GDM1 (cell line): Measurements from ENCODE around the gene FAM120AOS.

Experiments
- DNase-seq: peaks from one replicate; lab custom pipeline; 2025; lab: John Stamatoyannopoulos, UW

Gene FAM120AOS

DNA sequence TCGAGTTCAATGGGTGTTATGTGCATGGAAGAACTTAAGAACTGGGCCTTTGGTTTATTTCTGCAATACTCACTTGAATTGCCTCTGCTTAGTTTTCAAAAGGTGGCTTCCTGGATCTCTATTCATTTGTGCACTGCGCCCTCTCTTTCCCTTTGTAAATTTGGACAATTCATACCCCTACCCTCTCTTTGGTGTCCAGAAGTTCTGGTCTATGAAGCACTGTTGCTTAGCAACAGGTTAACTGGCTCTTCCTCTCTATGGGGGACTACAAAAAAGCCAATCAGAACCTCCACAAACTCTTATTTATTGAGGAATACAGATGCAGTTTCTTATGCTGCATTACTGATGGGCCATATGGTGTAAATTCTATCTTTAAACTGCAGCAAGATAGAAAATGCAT, 15.4 kb downstream of the FAM120AOS start:
- DNase-seq = no peak

DNA sequence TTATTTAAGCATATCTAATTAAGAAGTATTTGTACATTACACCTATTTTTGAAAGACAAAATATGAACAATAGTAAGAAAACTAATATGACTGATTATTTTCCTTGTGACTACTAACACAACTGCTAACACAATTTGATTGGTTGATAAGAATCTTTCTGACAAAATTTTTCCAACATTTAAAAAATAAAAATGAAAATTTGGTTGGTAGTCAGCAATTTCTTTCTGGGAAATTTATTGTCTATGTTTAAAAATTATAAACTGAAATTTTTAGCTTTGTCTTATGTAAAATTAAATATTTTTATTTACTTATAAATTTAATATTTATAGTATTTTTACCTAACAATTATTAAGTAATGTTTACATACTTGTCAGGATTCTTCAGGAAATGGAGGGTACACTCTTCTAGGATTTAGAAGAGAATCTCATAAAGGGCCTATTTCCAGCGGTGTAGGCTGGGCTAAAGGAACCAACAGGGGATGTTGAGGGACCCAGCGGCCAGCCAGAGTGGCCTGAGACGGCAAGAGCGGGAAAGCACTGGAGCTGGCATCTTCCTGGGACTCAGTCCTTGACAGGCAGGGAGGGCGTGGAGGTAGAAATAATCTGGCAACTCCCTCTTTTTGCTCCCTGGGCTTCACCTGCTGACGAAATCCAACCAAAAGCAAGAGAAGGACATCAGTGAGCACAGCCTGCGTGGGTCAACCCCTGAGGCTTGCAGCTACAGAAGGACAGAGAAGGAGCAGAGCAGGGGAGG, 16.6 kb downstream of the FAM120AOS start:
- DNase-seq = no peak

DNA sequence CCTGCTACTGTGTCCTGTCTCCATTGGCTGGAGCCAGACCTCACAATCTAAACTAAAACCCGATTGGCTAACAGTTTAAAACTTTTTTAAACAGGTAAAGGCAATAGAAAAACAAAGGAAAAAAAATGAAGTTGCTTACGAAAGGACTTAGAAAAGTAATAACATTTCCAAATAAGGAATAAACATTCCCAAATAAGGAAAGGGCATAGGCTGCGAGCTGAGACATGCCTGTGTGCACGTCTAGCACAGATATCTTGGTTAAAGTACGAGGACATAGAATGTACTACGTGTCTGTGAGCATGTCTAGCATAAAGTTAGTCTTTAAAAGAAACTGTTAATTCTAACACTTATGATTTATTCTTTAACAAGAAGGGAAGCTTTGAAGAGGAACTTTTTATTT, 17.2 kb downstream of the FAM120AOS start:
- no peak for DNase-seq

DNA sequence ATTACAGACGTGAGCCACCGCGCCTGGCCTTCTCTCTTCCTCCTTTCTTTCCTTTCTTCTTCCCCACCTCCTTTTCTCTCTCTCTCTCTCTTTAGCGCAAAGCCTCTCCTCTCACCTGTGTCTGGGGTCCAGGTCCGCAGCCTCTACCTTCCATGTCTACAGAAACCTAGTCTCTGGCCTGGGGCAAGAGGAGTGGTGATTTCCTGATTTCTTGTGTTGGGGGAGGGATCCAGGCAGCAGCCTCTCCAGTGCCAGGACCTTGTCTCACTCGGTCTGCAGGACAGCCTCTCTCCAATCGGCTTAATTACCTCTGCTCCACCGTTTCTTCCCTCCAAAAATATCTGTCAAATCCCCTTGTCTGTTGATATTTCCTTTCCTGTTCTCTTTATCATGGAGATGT, 18.0 kb downstream of the FAM120AOS start:
- no peak for DNase-seq

DNA sequence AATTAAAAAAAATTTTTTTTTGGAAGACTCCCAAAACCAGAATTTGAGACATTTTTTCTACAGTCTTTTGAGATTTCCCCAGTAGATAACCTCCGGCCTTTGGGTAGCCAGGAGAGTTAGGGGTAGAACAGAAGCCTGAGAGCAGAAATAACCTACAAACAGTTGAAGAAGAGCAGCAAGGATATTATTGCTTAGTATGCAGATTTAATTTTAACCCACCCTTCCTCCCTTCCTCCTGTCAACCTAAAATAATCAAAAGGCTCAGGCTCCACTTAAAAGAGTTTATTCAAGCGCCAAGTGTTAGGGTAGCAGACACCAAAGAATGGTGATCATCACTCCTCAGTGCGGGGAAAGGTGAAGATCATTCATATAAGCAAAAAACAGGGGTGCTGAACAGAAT, 19.3 kb downstream of the FAM120AOS start:
- DNase-seq = no peak

DNA sequence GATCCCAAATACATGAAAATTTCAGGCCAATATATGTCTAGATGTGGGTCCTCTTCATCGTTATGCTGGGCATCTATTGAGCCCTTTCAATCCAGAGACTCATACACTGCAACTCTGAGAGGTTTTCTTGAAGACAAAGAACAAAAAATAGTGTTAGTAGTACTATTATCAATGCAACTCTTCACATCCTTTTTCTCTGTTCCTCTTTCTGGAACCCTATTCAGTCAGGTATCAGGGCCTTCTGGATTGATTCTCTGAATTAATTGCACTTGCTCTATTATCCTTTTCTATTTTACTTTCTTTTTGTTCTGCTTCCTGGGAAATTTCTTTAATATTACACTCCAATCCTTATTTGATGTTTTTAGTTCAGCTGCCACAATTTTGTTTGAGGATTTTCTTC, 20.4 kb downstream of the FAM120AOS start:
- no peak for DNase-seq

DNA sequence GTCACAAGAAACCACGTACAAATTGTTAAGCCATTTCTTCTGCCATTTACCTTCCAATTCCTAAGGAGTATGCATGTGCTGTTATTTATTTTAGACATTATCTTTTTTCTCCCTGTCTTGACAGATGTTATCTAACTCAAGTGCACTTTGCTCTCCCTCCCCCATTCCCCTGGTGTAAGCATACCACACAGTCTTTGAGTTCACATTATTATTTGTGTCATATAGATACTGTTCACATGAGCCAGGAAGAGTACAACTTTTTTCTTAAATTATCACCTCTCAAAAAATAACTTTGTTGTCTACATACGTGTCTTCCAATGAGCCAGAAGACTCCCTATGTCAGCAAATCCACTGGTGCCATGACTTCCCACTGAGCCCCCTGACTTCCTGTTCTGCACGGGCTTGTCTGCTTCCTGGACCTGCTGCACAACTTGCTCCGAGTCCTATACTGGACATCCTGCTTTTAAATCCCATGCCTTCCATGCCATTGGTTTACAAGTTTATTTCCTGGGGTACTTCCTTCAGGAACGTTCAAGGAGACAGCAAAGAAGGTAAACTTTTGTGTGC, 21.8 kb downstream of the FAM120AOS start:
- DNase-seq = no peak

DNA sequence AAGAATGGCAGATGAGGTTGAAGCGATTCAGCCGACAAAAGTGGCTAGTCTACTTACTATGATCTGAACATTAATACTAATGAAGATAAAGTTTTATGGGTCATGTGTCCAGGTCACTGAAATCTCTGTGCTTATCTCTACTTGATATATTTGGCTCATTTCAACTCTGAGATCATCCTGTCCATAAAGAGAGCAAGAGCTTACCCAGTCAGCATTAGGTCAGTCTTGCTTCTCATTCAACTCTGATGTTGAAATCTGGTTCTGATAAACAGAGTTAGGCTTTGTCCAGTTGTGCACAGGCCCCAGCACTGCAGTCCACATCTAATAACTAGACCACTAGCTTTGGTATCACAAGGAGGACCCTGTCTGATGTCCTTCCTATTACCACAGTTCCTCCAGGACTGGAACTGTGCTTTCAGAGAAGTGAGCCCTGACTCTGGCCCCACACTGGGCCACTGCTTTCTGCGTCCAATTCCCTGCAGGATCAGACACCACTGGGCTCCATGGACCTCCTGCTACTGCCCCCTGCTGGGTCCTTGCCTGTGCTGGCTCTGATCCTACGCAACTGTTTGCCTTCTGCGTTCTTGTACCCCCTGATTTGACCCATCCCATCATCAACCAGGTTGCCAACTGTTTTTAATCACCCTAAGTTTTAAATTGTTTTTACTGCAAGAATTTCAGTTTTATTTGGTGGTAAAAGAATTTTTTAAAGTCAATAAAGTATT, 25.6 kb downstream of the FAM120AOS start:
- no peak for DNase-seq

DNA sequence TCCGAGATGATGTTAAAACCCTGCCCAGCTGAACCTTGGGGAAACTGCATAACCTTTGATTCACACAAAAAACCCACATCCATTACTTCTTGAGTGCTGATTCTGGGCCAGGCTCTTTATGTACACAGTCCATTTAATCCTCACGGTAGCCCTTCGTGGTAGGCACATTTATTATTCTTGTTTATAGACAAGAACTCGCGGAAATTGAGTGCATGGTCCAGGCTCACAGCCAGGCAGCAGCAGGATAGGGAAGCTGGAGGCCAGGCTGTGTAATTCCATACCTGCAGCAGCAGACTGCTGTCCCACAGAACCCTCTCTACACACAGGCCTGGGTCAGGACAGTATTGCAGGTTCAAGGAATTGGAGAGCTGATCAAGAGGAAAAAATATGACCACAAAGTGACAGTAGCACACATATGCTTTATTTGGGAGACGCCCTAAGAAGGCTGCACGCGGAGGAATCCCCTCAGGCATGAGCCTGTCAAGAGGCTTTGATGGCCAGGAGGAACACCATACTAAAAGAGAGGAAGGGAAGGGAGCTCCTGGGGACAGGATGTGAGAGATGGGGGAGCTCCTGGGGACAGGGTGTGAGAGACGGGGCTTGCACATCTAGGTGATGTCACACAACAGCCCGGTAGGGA, 30.3 kb downstream of the FAM120AOS start:
- DNase-seq = no peak

DNA sequence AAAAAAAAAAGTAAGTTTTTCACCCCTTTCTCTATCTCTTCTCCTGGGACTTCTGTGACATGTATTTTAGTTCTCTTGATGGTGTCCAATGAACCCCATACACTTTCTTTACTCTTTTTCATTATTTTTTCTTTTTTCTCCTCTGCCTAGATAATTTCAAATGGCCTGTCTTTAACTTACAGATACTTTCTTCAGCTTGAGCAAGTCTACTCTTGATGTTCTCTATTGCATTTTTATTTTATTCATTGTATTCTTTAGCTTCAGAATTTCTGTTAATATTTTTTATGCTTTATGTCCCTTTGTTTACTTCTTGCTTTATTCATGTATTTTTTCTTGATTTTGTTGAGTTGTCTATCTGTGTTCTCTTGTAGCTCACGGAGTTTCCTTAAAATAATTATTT, 34.4 kb downstream of the FAM120AOS start:
- no peak for DNase-seq

DNA sequence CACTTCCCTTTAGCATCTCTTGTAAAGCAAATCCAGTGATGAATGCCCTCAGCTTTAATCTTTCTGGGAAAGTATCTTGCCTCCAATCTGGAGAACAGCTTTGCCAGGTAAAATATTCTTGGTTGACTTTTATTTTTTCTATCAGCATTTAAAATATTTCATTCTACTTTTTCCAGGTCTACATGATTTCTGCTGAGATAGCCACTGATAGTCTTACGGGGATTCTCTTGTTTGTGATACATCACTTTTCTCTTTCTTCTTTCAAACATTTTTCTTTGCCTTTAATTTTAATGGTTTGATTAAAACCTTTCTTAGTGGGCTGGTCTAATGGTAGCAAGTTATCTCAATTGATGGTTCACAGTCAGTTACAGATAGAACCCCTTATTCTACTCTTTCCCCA, 35.8 kb downstream of the FAM120AOS start:
- no peak for DNase-seq

DNA sequence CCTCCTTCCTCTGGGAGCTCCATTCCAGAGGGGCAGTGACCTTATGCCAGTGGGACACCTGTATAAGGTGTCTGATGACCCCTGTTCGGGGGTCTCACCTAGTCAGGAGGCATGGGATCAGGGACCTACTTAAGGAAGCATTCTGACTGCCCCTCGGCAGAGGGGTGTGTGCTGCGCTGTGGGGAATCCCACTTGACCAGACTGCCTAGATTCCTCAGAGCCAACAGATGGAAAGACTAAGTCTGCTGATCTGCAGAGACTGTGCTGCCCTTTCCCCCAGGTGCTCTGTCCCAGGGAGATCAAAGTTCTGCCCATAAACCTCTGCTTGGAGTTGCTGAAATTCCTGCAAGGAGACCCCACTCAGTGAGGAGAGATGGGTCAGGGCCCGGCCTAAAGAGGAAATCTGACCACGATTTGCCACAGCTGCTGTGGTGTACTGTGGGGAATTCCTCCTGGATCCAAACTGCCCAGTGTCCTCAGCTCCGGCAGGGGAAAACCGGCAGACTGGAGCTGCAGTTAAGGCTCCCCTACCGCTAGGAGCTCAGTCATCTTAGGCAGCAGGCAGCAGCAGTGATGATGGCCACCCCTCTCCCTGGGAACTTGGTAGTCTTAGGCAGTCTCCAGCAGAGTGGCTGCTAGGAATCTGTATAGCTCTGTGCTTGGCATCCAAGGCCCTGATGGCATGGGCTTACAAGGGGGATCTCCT, 36.7 kb downstream of the FAM120AOS start:
- DNase-seq = no peak

DNA sequence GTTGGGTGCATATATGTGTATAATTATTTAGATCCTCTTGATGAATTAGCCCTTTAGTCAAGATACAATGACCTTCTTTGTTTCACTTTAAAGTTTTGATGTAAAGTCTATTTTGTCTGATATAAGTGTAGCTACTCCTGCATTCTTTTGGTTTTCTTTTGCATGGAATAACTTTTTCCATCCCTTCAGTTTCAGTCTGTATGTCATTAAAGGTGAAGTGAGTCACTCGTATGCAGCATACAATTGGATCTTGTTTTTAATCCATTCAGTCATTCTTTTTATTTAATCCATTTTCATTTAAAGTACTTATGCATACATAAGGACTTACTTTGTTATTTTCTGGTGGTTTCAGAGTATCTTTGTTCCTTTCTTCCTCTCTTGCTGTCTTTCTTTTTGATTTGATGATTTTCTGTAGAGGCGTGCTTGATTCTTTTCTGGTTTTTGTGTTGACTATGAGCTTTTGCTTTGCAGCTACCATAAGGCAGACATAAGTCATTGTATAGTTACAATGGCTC, 38.1 kb downstream of the FAM120AOS start:
- DNase-seq = no peak

DNA sequence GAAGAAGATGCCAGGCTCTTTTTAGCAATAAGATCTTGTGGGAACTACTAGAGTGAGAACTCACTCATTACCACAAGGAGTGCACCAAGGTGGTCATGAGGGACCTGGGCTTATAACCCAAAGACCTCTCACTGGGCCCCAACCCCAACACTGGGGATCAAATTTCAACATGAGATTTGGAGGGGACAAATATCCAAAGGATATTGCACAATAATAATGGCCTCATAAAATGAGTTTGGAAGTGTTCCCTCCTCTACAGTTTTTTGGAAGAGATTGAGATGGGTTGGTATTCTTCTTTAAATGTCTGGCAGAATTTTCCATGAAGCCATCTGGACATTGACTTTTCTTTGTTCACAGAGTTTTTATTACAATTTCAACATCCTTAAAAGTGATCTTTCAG, 39.9 kb downstream of the FAM120AOS start:
- DNase-seq = no peak

DNA sequence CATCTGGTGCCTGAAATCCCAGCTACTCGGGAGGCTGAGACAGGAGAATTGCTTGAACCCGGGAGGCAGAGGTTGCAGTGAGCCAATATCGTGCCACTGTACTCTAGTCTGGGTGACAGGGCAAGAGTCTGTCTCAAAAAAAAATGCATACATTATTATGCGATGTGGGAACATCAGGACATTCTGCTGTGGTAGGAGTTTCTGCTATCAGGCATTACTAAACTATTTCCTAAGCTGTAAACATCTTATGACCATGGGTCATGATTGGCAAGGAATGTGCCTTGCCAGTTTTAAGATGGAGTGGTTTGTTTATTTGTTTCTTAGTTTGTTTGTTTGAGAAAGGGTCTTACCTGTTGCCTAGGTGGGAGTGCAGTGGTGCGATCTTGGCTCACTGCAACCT, 47.0 kb downstream of the FAM120AOS start:
- DNase-seq = no peak

DNA sequence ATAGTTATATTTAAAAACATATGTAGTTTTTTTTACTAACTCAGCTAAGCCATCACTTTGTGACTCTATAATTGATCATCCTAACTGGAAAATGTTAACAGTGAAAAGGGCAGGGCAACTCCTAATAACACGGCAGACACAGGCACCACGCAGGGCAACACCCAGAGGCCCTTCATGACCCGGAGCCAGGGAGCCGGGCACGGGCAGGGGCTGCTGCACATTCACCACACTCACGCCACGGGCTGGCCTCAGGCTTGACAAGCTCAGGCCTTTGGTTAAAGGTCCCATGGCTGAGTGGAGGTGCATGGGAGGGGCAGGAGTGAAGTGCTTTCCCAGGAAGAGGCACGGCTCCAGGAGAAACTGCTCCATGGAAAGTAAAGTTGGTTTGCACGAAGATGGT, 54.9 kb downstream of the FAM120AOS start:
- DNase-seq = no peak

DNA sequence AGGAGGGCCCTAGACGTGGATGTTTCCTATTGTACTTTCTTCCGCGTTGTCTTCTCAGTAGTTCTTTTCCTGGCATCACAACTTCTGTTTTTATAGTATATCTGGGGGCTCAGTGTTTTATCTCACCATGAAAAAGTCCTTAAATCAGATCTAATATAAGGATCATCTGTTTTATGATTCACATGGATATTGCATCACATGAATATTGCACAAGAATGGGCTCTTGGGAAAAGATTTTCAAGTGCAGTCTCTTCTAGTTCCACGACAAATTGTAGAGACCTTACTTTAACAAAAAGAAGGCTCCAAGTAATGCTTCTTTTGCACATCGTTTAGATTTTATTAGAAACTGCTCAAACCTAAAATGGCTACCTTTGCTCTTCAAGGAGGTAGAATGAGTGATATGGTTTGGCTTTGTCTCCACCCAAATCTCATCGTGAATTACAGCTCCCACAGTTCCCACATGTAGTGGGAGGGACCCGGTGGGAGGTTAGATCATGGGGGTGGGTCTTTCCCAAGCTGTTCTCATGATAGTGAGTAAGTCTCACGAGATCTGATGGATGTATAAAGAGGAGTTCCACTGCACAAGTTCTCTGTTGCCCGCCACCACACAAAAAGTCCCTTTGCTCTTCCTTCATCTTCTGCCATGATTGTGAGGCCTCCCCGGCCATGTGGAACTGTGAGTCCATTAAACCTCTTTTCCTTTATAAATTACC, 55.6 kb downstream of the FAM120AOS start:
- no peak for DNase-seq
